MM.1S (cell line): Measurements from ENCODE around the gene PSIP1.
"Not testable (repeated sequence)": the region's sequence is repeated elsewhere in the genome, so short reads cannot be mapped to it uniquely, and the experiment has no call there.

Experiments used
- DNase-seq: peaks from one replicate; pipeline ENCODE4 v3.0.0-alpha.2; 2015
- H2AFZ ChIP-seq: fragments of 300-600 bp; sonication (generic); 2 replicates; pipeline ENCODE4 v1.6.0; 2016; ENCODE audit warnings: antibody characterized with exemption, low read length
- H3F3A ChIP-seq: fragments of 300-600 bp; sonication (generic); 2 replicates; pipeline ENCODE4 v1.6.1; 2016; ENCODE audit warnings: mild to moderate bottlenecking, antibody characterized with exemption, low read length, moderate library complexity, mixed read lengths; ENCODE audit not compliant: insufficient read depth
- H3K27ac ChIP-seq: fragments of 300-600 bp; sonication (generic); 2 replicates; pipeline ENCODE4 v1.5.1; 2016; ENCODE audit warnings: mild to moderate bottlenecking, low read length
- H3K27me3 ChIP-seq: fragments of 300-600 bp; sonication (generic); replicated peaks from 2 replicates; pipeline ENCODE4 v1.6.0; 2016; ENCODE audit warnings: low read length; ENCODE audit not compliant: insufficient read depth
- H3K36me3 ChIP-seq: fragments of 300-600 bp; sonication (generic); replicated peaks from 2 replicates; pipeline ENCODE4 v1.6.1; 2016; ENCODE audit warnings: mild to moderate bottlenecking, low read length, mixed read lengths; ENCODE audit not compliant: insufficient read depth
- H3K4me1 ChIP-seq: fragments of 300-600 bp; sonication (generic); 2 replicates; pipeline ENCODE4 v1.6.1; 2016; ENCODE audit warnings: low read length, mixed read lengths
- H3K4me2 ChIP-seq: fragments of 300-600 bp; sonication (generic); 2 replicates; pipeline ENCODE4 v1.6.0; 2016; ENCODE audit warnings: low read depth, low read length
- H3K4me3 ChIP-seq: fragments of 300-600 bp; sonication (generic); 2 replicates; pipeline ENCODE4 v1.5.1; 2016; ENCODE audit warnings: low read length, mixed read lengths
- H3K79me2 ChIP-seq: fragments of 300-600 bp; sonication (generic); 2 replicates; pipeline ENCODE4 v1.6.1; 2016; ENCODE audit warnings: mixed run types, low read length, mixed read lengths
- H3K9ac ChIP-seq: fragments of 300-600 bp; sonication (generic); 2 replicates; pipeline ENCODE4 v1.6.1; 2016; ENCODE audit warnings: low read length, mixed read lengths
- H3K9me2 ChIP-seq: fragments of 300-600 bp; sonication (generic); replicated peaks from 2 replicates; pipeline ENCODE4 v1.6.1; 2016; ENCODE audit warnings: mild to moderate bottlenecking, low read length, mixed read lengths; ENCODE audit not compliant: insufficient read depth
- H3K9me3 ChIP-seq: fragments of 300-600 bp; sonication (generic); replicated peaks from 2 replicates; pipeline ENCODE4 v1.6.1; 2016; ENCODE audit warnings: mild to moderate bottlenecking, low read length, mixed read lengths; ENCODE audit not compliant: insufficient read depth
- H4K20me1 ChIP-seq: fragments of 300-600 bp; sonication (generic); 2 replicates; pipeline ENCODE4 v1.6.1; 2016; ENCODE audit warnings: mild to moderate bottlenecking, low read length, moderate library complexity, mixed read lengths; ENCODE audit not compliant: insufficient read depth
- CTCF ChIP-seq: fragments of 300-600 bp; sonication (generic); IDR thresholded peaks from 2 replicates; pipeline ENCODE4 v1.5.1; 2016; ENCODE audit warnings: antibody characterized with exemption, low read length, mixed read lengths
- EZH2 ChIP-seq: fragments of 300-600 bp; sonication (generic); optimal IDR thresholded peaks from 2 replicates; pipeline ENCODE3; 2017; ENCODE audit warnings: low read depth, mild to moderate bottlenecking, antibody characterized with exemption, low read length, mixed read lengths
- EZH2phosphoT487 ChIP-seq: fragments of 300-600 bp; sonication (generic); IDR thresholded peaks from 2 replicates; pipeline ENCODE4 v1.6.1; 2018; ENCODE audit warnings: antibody characterized with exemption, low read length

PSIP1 gene

GRCh38 chr9:15541872-15542271, 31.1 kb upstream of the PSIP1 start:
- no peak overlapping the region for H2AFZ ChIP-seq
- DNase-seq = no peak
- H3K4me3 ChIP-seq = no peak overlapping the region
- H3K4me1 ChIP-seq = no peaks in the 10 kb centered on the region
- H3K27me3 ChIP-seq = no peaks in the 10 kb centered on the region
- no peaks in the 10 kb centered on the region for H3K79me2 ChIP-seq
- H3K27ac ChIP-seq = no peak overlapping the region
- no peak overlapping the region for H3K4me2 ChIP-seq
- H3K9me2 ChIP-seq = no peaks in the 10 kb centered on the region
- no peak for TF ChIP-seq CTCF
- no peak for TF ChIP-seq EZH2
- TF ChIP-seq EZH2phosphoT487 = no peak
- no peaks in the 10 kb centered on the region for H3K36me3 ChIP-seq
- H3K9me3 ChIP-seq = no peaks in the 10 kb centered on the region
- H3K9ac ChIP-seq = no peak overlapping the region
- no peaks in the 10 kb centered on the region for H3F3A ChIP-seq
- no peaks in the 10 kb centered on the region for H4K20me1 ChIP-seq

- no peak overlapping the region for H2AFZ ChIP-seq
Observed at GRCh38 chr9:15531380-15531779, 20.6 kb upstream of the PSIP1 start.

GRCh38 chr9:15529566-15530324, 19.0 kb upstream of the PSIP1 start:
- no peak overlapping the region for H3K4me2 ChIP-seq
- no peaks in the 10 kb centered on the region for H3F3A ChIP-seq
- no peak for DNase-seq

More at GRCh38 chr9:15531380-15531779, 20.6 kb upstream of the PSIP1 start:
- no peak for DNase-seq
- H3K79me2 ChIP-seq = no peaks in the 10 kb centered on the region
- TF ChIP-seq EZH2 = no peak
- TF ChIP-seq CTCF = no peak
- no peak for TF ChIP-seq EZH2phosphoT487
- H3K9me3 ChIP-seq = no peaks in the 10 kb centered on the region
- no peaks in the 10 kb centered on the region for H3K27me3 ChIP-seq
- H3K4me2 ChIP-seq = no peak overlapping the region
- H3K4me1 ChIP-seq = no peaks in the 10 kb centered on the region
- no peaks in the 10 kb centered on the region for H3K9me2 ChIP-seq
- H3K9ac ChIP-seq = no peak overlapping the region
- H3K36me3 ChIP-seq = no peaks in the 10 kb centered on the region
- no peaks in the 10 kb centered on the region for H4K20me1 ChIP-seq
- H3K4me3 ChIP-seq = no peak overlapping the region
- H3F3A ChIP-seq = no peaks in the 10 kb centered on the region
- no peak overlapping the region for H3K27ac ChIP-seq

GRCh38 chr9:15527035-15527434, 16.3 kb upstream of the PSIP1 start:
- not testable (repeated sequence) for H3K9ac ChIP-seq, H3K9me3 ChIP-seq, H3K79me2 ChIP-seq, H2AFZ ChIP-seq, H3F3A ChIP-seq, H3K4me1 ChIP-seq, H3K4me3 ChIP-seq, H3K36me3 ChIP-seq, H3K4me2 ChIP-seq, H3K9me2 ChIP-seq, DNase-seq, H3K27ac ChIP-seq, H3K27me3 ChIP-seq, H4K20me1 ChIP-seq

More at GRCh38 chr9:15529566-15530324, 19.0 kb upstream of the PSIP1 start:
- Histone ChIP-seq H3K4me3 (no peak overlapping the region), H3K9me3 (no peaks in the 10 kb centered on the region), H3K9ac (no peak overlapping the region), H3K27ac (no peak overlapping the region), H3K36me3 (no peaks in the 10 kb centered on the region), H3K4me1 (no peaks in the 10 kb centered on the region), H3K27me3 (no peaks in the 10 kb centered on the region), H3K79me2 (no peaks in the 10 kb centered on the region), H4K20me1 (no peaks in the 10 kb centered on the region), H2AFZ (no peak overlapping the region), H3K9me2 (no peaks in the 10 kb centered on the region)
- TF ChIP-seq EZH2phosphoT487 = no peak
- TF ChIP-seq EZH2 = no peak
- TF ChIP-seq CTCF = no peak
